ENCODE measurements around the gene LIN7B. TPM values are rescaled to one million over a fixed set of nuclear protein-coding genes. Genes with fewer than 3 reads are reported as not detected.

LIN7B gene
- total and polyA plus RNA-seq, 2 of the 13 experiments (the other 11 are each of a cell fraction or from before 2014, with no cell fraction given), result 5.3 to 7.6 TPM

GRCh38 chr19:49142866-49143335 is 28.7 kb downstream of the LIN7B start (continued):
- no peak for TF ChIP-seq USF2 (IDR thresholded peaks at IDR 0.05; ENCODE audit: low read depth, low read length)
- TF ChIP-seq USF2 (CRISPR knock-in tag; IDR thresholded peaks at IDR 0.05; ENCODE audit: borderline replicate concordance), result no peak
- no peak for TF ChIP-seq ZNF562 (CRISPR knock-in tag; IDR thresholded peaks at IDR 0.05; ENCODE audit: borderline replicate concordance)
- TF ChIP-seq PHF20 (CRISPR knock-in tag; IDR thresholded peaks at IDR 0.05), result no peak
- no peak for TF ChIP-seq ZBTB8A (CRISPR knock-in tag; IDR thresholded peaks at IDR 0.05; ENCODE audit: borderline replicate concordance, low read depth)
- no peak for TF ChIP-seq ZNF841 (CRISPR knock-in tag; IDR thresholded peaks at IDR 0.05; ENCODE audit: borderline replicate concordance)
- TF ChIP-seq ZNF703 (CRISPR knock-in tag; IDR thresholded peaks at IDR 0.05; ENCODE audit: borderline replicate concordance), result no peak
- TF ChIP-seq ZNF691 (CRISPR knock-in tag; IDR thresholded peaks at IDR 0.05; ENCODE audit: borderline replicate concordance, low read depth), result no peak
- no peak for TF ChIP-seq ZBTB21 (CRISPR knock-in tag; IDR thresholded peaks at IDR 0.05)

All from HepG2 (cell line).